Common myeloid progenitor, CD34-positive (primary cell): Measurements from ENCODE around the gene PTPRE.

ENCODE experiments used
- CTCF ChIA-PET: fragments of 350-600 bp; sonication (Branson Sonifier 250); formaldehyde crosslinking; loops from one replicate; lab custom pipeline; 2021; ENCODE audit warnings: antibody characterized with exemption; lab: Charles Lee
- POLR2A ChIA-PET: fragments of 350-600 bp; sonication (Branson Sonifier 250); formaldehyde crosslinking; loops from one replicate; lab custom pipeline; 2021; ENCODE audit warnings: antibody characterized with exemption; lab: Charles Lee
- DNase-seq, 3 donors: peaks; one replicate each; pipeline versions ENCODE4 v3.0.0 to v3.0.0-alpha.2; 2013
- H3K27ac ChIP-seq, 2 experiments: 1 replicate in 1 of 2; 2 replicates in 1 of 2; pipeline ENCODE4 v1.7.0; 2013; ENCODE audit warnings: inconsistent platforms in 2 of 2, low read length in 2 of 2, mild to moderate bottlenecking in 2 of 2, low read depth in 1 of 2, moderate library complexity in 1 of 2; ENCODE audit not compliant: severe bottlenecking in 2 of 2, insufficient read depth in 1 of 2, poor library complexity in 1 of 2
- H3K27me3 ChIP-seq, 5 experiments: replicated peaks in 2 of 5; 1 replicate in 3 of 5; 2 replicates in 2 of 5; pipeline versions ENCODE4 v1.6.1 to v1.7.0; 2013; ENCODE audit warnings: low read length in 4 of 5, mild to moderate bottlenecking in 2 of 5, moderate library complexity in 2 of 5, inconsistent platforms in 1 of 5; ENCODE audit not compliant: insufficient read depth in 5 of 5, control insufficient read depth in 4 of 5
- H3K36me3 ChIP-seq, 4 experiments: 1 replicate in 2 of 4; 2 replicates in 2 of 4; pipeline versions ENCODE4 v1.6.1 to v1.7.0; 2013; ENCODE audit warnings: low read length in 3 of 4, control low read depth in 1 of 4, mild to moderate bottlenecking in 1 of 4; ENCODE audit not compliant: control insufficient read depth in 4 of 4, insufficient read depth in 4 of 4
- H3K4me1 ChIP-seq, 4 experiments: 1 replicate in 3 of 4; 2 replicates in 1 of 4; pipeline versions ENCODE4 v1.6.1 to v1.7.1; 2013; ENCODE audit warnings: low read length in 3 of 4, mild to moderate bottlenecking in 3 of 4, control low read depth in 1 of 4, inconsistent platforms in 1 of 4, moderate library complexity in 1 of 4; ENCODE audit not compliant: control insufficient read depth in 4 of 4, insufficient read depth in 4 of 4; ENCODE audit errors: control extremely low read depth in 1 of 4
- H3K4me3 ChIP-seq, 7 experiments: 1 replicate in 4 of 7; 2 replicates in 3 of 7; pipeline versions ENCODE4 v1.5.1 to v1.7.0; 2013; ENCODE audit warnings: mild to moderate bottlenecking in 7 of 7, low read length in 6 of 7, moderate library complexity in 6 of 7, inconsistent platforms in 2 of 7, low read depth in 2 of 7, control low read depth in 1 of 7; ENCODE audit not compliant: insufficient read depth in 4 of 7, control insufficient read depth in 1 of 7; ENCODE audit errors: extremely low read depth in 1 of 7
- H3K9me3 ChIP-seq, 5 experiments: 1 replicate in 4 of 5; 2 replicates in 1 of 5; pipeline versions ENCODE4 v1.6.1 to v1.7.1; 2013; ENCODE audit warnings: low read length in 4 of 5, mild to moderate bottlenecking in 2 of 5, inconsistent platforms in 1 of 5, low read depth in 1 of 5, moderate library complexity in 1 of 5; ENCODE audit not compliant: control insufficient read depth in 4 of 5, insufficient read depth in 2 of 5; ENCODE audit errors: control extremely low read depth in 1 of 5
- WGBS: methylation state at CpG from one replicate; pipeline ENCODE4 v1.1.5; 2013; ENCODE audit not compliant: insufficient coverage; 5-methylcytosine and 5-hydroxymethylcytosine counted together

PTPRE gene

GRCh38 chr10:128125944-128126764 lies 219.3 kb downstream of the PTPRE start, which contains the start of gene MKI67:
Gene MKI67 (minus strand): TSS chr10:128126423. CDS start chr10:128125667, 756 bp downstream.
- Histone ChIP-seq H3K36me3 (peaks cover 0 to 15% (median 2%) of the 10 kb centered on the region in 4 experiments), H3K27me3 (no peaks in the 10 kb centered on the region), H3K9me3 (no peaks in the 10 kb centered on the region), H3K27ac (peak within 1 kb of the TSS in 1 of 2 experiments; percentile 34), H3K4me3 (peak within 1 kb of the TSS; percentile 77 to 89 (median 85)), H3K4me1 (peaks cover 2 to 36% (median 24%) of the 10 kb centered on the region in 4 experiments)
- ChIA-PET CTCF (interaction anchor here (1.0 to 1.4 kb wide), 4 partner anchors 9 to 25 kb away, joined by 3 to 5 read pairs (median 4); no protein-coding TSS in a partner anchor), POLR2A (no interaction called here)
- WGBS: 0% methylated on average over 64 of the region's 95 CpGs
- DNase-seq: peak; percentile 91 to 96 (median 95)

- no peaks in the 10 kb centered on the region for H3K36me3 ChIP-seq
- no peak overlapping the region for H3K4me3 ChIP-seq
- H3K27ac ChIP-seq: no peak overlapping the region
- DNase-seq: no peak
- WGBS: 98% methylated on average over 5 of the region's 8 CpGs
- peaks cover 0 to 32% (median 21%) of the 10 kb centered on the region in 4 experiments for H3K4me1 ChIP-seq
- POLR2A ChIA-PET: no interaction called here
- H3K9me3 ChIP-seq: no peaks in the 10 kb centered on the region
- H3K27me3 ChIP-seq: no peaks in the 10 kb centered on the region
- CTCF ChIA-PET: interaction anchor here (1.5 kb wide), 1 partner anchor 22 kb away, joined by 5 read pairs; no protein-coding TSS in a partner anchor
These were observed 221.7 kb downstream of the PTPRE start for GRCh38 chr10:128128582-128128981.

GRCh38 chr10:128130051-128130450 lies 223.1 kb downstream of the PTPRE start:
- ChIA-PET POLR2A (no interaction called here), CTCF (interaction anchor here (1.0 kb wide), 1 partner anchor 14 kb away, joined by 3 read pairs; no protein-coding TSS in a partner anchor)
- no peak for DNase-seq

More at GRCh38 chr10:128130051-128130450, 223.1 kb downstream of the PTPRE start:
- Histone ChIP-seq H3K27ac (no peak overlapping the region), H3K36me3 (no peaks in the 10 kb centered on the region), H3K4me3 (no peak overlapping the region), H3K4me1 (peaks cover 0 to 17% (median 8%) of the 10 kb centered on the region in 4 experiments), H3K9me3 (no peaks in the 10 kb centered on the region), H3K27me3 (peaks cover 0 to 2% (median 0%) of the 10 kb centered on the region in 5 experiments)
- 100% methylated on average over 1 of the region's 1 CpG for WGBS
